ENCODE measurements around the gene INTS1. TPM values are rescaled to one million over a fixed set of nuclear protein-coding genes. Genes with fewer than 3 reads are reported as not detected.

The INTS1 gene
- total RNA-seq, 1 experiment from 2014 or later: 161 TPM

DNA sequence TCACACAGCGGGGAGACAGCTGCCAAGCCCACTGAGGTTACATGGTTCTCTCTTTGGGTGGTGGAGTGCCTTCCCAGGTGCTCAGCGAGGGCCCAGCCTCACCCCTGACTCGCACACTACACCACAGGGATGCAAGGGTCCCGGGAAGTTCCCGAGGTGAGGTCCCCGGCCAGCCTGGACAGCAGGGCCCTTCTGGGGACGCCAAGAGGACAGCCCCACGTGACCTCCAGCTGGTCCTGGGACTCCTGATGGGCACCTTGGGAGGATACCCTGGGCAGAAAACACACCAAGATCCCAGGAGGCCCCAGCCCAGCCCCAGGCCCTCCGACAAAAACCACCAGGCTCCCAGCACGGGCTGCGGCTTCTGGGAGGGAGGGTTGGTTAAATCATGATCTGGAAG lies 53.2 kb downstream of the INTS1 start:
- TF ChIP-seq, protein P1, sequence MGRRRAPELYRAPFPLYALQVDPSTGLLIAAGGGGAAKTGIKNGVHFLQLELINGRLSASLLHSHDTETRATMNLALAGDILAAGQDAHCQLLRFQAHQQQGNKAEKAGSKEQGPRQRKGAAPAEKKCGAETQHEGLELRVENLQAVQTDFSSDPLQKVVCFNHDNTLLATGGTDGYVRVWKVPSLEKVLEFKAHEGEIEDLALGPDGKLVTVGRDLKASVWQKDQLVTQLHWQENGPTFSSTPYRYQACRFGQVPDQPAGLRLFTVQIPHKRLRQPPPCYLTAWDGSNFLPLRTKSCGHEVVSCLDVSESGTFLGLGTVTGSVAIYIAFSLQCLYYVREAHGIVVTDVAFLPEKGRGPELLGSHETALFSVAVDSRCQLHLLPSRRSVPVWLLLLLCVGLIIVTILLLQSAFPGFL (CRISPR knock-in tag; IDR thresholded peaks at IDR 0.05; ENCODE audit: borderline replicate concordance): no peak
- TF ChIP-seq, protein P2, sequence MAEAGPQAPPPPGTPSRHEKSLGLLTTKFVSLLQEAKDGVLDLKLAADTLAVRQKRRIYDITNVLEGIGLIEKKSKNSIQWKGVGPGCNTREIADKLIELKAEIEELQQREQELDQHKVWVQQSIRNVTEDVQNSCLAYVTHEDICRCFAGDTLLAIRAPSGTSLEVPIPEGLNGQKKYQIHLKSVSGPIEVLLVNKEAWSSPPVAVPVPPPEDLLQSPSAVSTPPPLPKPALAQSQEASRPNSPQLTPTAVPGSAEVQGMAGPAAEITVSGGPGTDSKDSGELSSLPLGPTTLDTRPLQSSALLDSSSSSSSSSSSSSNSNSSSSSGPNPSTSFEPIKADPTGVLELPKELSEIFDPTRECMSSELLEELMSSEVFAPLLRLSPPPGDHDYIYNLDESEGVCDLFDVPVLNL (CRISPR knock-in tag; IDR thresholded peaks at IDR 0.05; ENCODE audit: borderline replicate concordance, low read depth): no peak
- TF ChIP-seq CBFB (CRISPR knock-in tag; IDR thresholded peaks at IDR 0.05; ENCODE audit: low read depth) (no peak), MYBL2 (CRISPR knock-in tag; IDR thresholded peaks at IDR 0.05) (no peak), JUN (CRISPR knock-in tag; IDR thresholded peaks at IDR 0.05) (no peak), OVOL2 (CRISPR knock-in tag; IDR thresholded peaks at IDR 0.05; ENCODE audit: borderline replicate concordance) (no peak), ZBTB21 (CRISPR knock-in tag; IDR thresholded peaks at IDR 0.05; ENCODE audit: borderline replicate concordance) (no peak), NFE2L1 (CRISPR knock-in tag; IDR thresholded peaks at IDR 0.05) (no peak), SMAD3 (CRISPR knock-in tag; IDR thresholded peaks at IDR 0.05; ENCODE audit: borderline replicate concordance) (no peak)
- TF ChIP-seq, protein P3, sequence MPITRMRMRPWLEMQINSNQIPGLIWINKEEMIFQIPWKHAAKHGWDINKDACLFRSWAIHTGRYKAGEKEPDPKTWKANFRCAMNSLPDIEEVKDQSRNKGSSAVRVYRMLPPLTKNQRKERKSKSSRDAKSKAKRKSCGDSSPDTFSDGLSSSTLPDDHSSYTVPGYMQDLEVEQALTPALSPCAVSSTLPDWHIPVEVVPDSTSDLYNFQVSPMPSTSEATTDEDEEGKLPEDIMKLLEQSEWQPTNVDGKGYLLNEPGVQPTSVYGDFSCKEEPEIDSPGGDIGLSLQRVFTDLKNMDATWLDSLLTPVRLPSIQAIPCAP (CRISPR knock-in tag; IDR thresholded peaks at IDR 0.05): no peak
- TF ChIP-seq, protein P4, sequence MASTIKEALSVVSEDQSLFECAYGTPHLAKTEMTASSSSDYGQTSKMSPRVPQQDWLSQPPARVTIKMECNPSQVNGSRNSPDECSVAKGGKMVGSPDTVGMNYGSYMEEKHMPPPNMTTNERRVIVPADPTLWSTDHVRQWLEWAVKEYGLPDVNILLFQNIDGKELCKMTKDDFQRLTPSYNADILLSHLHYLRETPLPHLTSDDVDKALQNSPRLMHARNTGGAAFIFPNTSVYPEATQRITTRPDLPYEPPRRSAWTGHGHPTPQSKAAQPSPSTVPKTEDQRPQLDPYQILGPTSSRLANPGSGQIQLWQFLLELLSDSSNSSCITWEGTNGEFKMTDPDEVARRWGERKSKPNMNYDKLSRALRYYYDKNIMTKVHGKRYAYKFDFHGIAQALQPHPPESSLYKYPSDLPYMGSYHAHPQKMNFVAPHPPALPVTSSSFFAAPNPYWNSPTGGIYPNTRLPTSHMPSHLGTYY (CRISPR knock-in tag; IDR thresholded peaks at IDR 0.05): no peak
- TF ChIP-seq, protein P5, sequence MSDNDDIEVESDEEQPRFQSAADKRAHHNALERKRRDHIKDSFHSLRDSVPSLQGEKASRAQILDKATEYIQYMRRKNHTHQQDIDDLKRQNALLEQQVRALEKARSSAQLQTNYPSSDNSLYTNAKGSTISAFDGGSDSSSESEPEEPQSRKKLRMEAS (CRISPR knock-in tag; IDR thresholded peaks at IDR 0.05): no peak
- TF ChIP-seq, protein P6, sequence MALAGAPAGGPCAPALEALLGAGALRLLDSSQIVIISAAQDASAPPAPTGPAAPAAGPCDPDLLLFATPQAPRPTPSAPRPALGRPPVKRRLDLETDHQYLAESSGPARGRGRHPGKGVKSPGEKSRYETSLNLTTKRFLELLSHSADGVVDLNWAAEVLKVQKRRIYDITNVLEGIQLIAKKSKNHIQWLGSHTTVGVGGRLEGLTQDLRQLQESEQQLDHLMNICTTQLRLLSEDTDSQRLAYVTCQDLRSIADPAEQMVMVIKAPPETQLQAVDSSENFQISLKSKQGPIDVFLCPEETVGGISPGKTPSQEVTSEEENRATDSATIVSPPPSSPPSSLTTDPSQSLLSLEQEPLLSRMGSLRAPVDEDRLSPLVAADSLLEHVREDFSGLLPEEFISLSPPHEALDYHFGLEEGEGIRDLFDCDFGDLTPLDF (CRISPR knock-in tag; IDR thresholded peaks at IDR 0.05): no peak
- no peaks in the 10 kb centered on the region for H3K9me3 Mint-ChIP-seq
- DNase-seq (ENCODE audit: low spot score): no peak
- no peaks in the 10 kb centered on the region for H3K4me1 Mint-ChIP-seq
- ChIA-PET POLR2A (no interaction called here), CTCF (interaction anchor here (2.5 kb wide), 1 partner anchor 19 kb away, joined by 10 read pairs; no protein-coding TSS in a partner anchor)
- H3K4me3 Mint-ChIP-seq: no peak overlapping the region
- ATAC-seq: no peak
- no peak overlapping the region for H3K27ac Mint-ChIP-seq
- no peaks in the 10 kb centered on the region for H3K36me3 Mint-ChIP-seq
- no peaks in the 10 kb centered on the region for H3K27me3 Mint-ChIP-seq (ENCODE audit: low read depth)

DNA sequence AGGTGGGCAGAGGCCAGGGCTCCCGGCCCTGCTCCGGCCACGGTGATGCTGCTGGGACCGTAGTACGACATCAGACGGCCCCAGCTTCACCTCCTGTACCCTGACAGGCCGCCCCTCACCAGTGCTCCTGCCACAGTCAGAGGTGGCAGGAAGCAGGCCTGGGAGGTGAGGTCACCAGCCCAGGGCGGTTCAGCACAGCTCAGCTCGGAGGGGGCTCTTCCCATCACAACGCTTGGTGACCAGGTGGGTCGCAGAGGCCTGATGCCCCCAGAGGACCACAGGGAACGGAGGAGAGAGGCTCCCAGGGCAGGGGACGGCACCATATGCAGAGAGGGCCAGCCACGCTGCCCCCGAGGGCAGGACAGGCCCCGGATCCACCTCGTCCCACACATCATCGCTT lies 53.8 kb downstream of the INTS1 start:
- no peak overlapping the region for H3K4me3 Mint-ChIP-seq
- no peaks in the 10 kb centered on the region for H3K27me3 Mint-ChIP-seq (ENCODE audit: low read depth)
- CTCF ChIA-PET: interaction anchor here (1.0 to 1.2 kb wide), 2 partner anchors 9 to 18 kb away, joined by 3 to 5 read pairs; no protein-coding TSS in a partner anchor
- no peaks in the 10 kb centered on the region for H3K36me3 Mint-ChIP-seq
- DNase-seq (ENCODE audit: low spot score): no peak
- ATAC-seq: no peak
- H3K27ac Mint-ChIP-seq: no peak overlapping the region
- H3K4me1 Mint-ChIP-seq: no peaks in the 10 kb centered on the region
- POLR2A ChIA-PET: no interaction called here
- H3K9me3 Mint-ChIP-seq: no peaks in the 10 kb centered on the region
- no peak for TF ChIP-seq ETV6 (CRISPR knock-in tag; IDR thresholded peaks at IDR 0.05)
- TF ChIP-seq FOXJ3 (CRISPR knock-in tag; IDR thresholded peaks at IDR 0.05; ENCODE audit: borderline replicate concordance): no peak
- no peak for TF ChIP-seq ELF4 (CRISPR knock-in tag; IDR thresholded peaks at IDR 0.05; ENCODE audit: low read depth)
- TF ChIP-seq, protein P7, sequence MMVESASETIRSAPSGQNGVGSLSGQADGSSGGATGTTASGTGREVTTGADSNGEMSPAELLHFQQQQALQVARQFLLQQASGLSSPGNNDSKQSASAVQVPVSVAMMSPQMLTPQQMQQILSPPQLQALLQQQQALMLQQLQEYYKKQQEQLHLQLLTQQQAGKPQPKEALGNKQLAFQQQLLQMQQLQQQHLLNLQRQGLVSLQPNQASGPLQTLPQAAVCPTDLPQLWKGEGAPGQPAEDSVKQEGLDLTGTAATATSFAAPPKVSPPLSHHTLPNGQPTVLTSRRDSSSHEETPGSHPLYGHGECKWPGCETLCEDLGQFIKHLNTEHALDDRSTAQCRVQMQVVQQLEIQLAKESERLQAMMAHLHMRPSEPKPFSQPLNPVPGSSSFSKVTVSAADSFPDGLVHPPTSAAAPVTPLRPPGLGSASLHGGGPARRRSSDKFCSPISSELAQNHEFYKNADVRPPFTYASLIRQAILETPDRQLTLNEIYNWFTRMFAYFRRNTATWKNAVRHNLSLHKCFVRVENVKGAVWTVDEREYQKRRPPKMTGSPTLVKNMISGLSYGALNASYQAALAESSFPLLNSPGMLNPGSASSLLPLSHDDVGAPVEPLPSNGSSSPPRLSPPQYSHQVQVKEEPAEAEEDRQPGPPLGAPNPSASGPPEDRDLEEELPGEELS (CRISPR knock-in tag; IDR thresholded peaks at IDR 0.05): no peak
- TF ChIP-seq KAT7 (CRISPR knock-in tag; IDR thresholded peaks at IDR 0.05; ENCODE audit: borderline replicate concordance): no peak
- TF ChIP-seq, protein P8, sequence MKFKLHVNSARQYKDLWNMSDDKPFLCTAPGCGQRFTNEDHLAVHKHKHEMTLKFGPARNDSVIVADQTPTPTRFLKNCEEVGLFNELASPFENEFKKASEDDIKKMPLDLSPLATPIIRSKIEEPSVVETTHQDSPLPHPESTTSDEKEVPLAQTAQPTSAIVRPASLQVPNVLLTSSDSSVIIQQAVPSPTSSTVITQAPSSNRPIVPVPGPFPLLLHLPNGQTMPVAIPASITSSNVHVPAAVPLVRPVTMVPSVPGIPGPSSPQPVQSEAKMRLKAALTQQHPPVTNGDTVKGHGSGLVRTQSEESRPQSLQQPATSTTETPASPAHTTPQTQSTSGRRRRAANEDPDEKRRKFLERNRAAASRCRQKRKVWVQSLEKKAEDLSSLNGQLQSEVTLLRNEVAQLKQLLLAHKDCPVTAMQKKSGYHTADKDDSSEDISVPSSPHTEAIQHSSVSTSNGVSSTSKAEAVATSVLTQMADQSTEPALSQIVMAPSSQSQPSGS (CRISPR knock-in tag; IDR thresholded peaks at IDR 0.05; ENCODE audit: borderline replicate concordance, low read depth): no peak
- TF ChIP-seq, protein P9, sequence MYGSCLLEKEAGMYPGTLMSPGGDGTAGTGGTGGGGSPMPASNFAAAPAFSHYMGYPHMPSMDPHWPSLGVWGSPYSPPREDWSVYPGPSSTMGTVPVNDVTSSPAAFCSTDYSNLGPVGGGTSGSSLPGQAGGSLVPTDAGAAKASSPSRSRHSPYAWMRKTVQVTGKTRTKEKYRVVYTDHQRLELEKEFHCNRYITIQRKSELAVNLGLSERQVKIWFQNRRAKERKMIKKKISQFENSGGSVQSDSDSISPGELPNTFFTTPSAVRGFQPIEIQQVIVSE (CRISPR knock-in tag; IDR thresholded peaks at IDR 0.05; ENCODE audit: borderline replicate concordance): no peak
- no peak for TF ChIP-seq IRF2 (CRISPR knock-in tag; IDR thresholded peaks at IDR 0.05; ENCODE audit: borderline replicate concordance, low read depth)
- TF ChIP-seq SMAD3 (CRISPR knock-in tag; IDR thresholded peaks at IDR 0.05; ENCODE audit: borderline replicate concordance): no peak
- TF ChIP-seq, protein P10, sequence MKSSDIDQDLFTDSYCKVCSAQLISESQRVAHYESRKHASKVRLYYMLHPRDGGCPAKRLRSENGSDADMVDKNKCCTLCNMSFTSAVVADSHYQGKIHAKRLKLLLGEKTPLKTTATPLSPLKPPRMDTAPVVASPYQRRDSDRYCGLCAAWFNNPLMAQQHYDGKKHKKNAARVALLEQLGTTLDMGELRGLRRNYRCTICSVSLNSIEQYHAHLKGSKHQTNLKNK (CRISPR knock-in tag; IDR thresholded peaks at IDR 0.05): no peak
- TF ChIP-seq ZNF396 (CRISPR knock-in tag; IDR thresholded peaks at IDR 0.05; ENCODE audit: borderline replicate concordance): no peak
